ENCODE data around the gene C4orf46.
"Not testable (repeated sequence)": the region's sequence is repeated elsewhere in the genome, so short reads cannot be mapped to it uniquely, and the experiment has no call there.

C4orf46 gene

DNA sequence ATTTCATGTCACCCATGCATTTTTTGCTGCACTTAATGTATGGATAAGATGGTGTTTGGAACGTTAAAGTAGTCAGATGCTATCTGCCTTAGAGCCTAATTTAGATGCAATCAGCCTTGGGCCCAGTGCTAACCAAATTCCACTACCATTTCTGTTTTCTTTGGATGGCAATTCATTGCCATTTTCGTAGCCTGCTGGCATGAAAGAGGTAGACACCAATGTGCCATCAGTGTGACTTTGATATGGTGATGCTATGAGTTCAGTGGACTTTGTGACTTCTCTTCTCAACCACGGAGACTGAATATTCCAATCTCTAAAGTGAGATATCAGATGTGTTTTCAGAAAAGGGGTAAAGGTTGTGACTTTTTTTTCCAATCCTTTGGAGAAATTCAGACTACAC is 1.9 kb upstream of the C4orf46 start:
- Histone ChIP-seq H3K4me1 (ENCODE audit: control insufficient read depth, insufficient read depth, low read length, poor library complexity, severe bottlenecking) (peaks cover 6% of the 10 kb centered on the region), H3K4me3 (ENCODE audit: insufficient read depth, low read depth, low read length, poor library complexity, severe bottlenecking) (no peak overlapping the region), H3K27me3 (replicated peaks; ENCODE audit: control insufficient read depth, insufficient read depth, low read length, poor library complexity, severe bottlenecking) (no peaks in the 10 kb centered on the region), H3K9me3 (ENCODE audit: control insufficient read depth, low read length) (no peaks in the 10 kb centered on the region), H3K36me3 (ENCODE audit: control insufficient read depth, insufficient read depth, low read length) (no peaks in the 10 kb centered on the region), H3K27ac (ENCODE audit: insufficient read depth, low read length, poor library complexity, severe bottlenecking) (no peak overlapping the region)
- no peak for DNase-seq

DNA sequence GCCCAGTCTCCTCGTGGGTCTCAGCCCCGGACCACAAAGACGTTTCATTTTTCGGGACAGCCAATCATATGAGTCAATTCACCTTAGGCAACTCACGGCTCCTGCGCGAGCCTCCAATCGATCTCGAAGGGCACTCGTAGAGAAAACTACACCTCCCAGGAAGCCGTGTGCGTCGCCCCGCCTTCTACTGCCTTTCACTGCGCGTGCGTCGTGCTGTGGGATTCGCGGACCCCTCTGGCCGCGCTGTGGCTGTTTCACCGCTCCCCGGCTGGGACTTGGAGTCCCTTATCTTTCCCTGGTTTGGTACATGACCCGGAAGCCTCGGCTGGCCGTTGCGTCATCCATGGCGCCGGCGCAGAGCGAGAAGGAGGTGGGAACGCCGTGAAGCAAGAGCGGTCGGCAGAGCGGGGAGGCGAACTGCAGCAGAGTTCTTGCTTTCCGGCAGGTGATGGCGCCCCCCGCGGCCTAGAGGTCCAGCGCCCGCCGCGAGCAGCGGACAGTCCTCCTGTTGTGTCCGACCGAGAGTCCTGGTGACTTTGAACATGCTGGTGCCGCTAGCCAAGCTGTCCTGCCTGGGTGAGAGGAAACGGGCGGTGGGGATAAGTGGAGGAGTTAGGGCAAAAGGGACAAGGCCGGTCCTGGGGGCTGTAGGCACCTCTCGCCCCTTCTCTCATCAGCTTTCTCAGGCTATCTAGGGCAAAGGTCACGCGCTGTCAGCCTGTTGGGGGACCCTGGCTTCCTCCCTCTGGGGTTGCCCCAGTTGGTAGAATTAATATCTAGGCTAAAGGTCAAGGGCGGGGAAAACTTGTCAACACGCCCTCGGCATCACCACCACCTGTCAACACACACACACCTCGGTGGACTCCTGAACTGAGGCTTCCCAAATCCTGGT is 474 bp upstream of the C4orf46 start, which contains the start of gene ETFDH:
TSS of gene ETFDH (plus strand) at position 382 of the 892 bp plus-strand sequence. CDS start at position 543, 161 bp downstream.
- Histone ChIP-seq H3K27ac (ENCODE audit: insufficient read depth, low read length, poor library complexity, severe bottlenecking) (peak within 1 kb of the TSS; percentile 90), H3K4me1 (ENCODE audit: control insufficient read depth, insufficient read depth, low read length, poor library complexity, severe bottlenecking) (peaks cover 6% of the 10 kb centered on the region), H3K9me3 (ENCODE audit: control insufficient read depth, low read length) (no peaks in the 10 kb centered on the region), H3K4me3 (ENCODE audit: insufficient read depth, low read depth, low read length, poor library complexity, severe bottlenecking) (peak within 1 kb of the TSS; percentile 98), H3K36me3 (ENCODE audit: control insufficient read depth, insufficient read depth, low read length) (no peaks in the 10 kb centered on the region), H3K27me3 (replicated peaks; ENCODE audit: control insufficient read depth, insufficient read depth, low read length, poor library complexity, severe bottlenecking) (no peaks in the 10 kb centered on the region)
- peak; percentile 98 to 99 (median 98) for DNase-seq

DNA sequence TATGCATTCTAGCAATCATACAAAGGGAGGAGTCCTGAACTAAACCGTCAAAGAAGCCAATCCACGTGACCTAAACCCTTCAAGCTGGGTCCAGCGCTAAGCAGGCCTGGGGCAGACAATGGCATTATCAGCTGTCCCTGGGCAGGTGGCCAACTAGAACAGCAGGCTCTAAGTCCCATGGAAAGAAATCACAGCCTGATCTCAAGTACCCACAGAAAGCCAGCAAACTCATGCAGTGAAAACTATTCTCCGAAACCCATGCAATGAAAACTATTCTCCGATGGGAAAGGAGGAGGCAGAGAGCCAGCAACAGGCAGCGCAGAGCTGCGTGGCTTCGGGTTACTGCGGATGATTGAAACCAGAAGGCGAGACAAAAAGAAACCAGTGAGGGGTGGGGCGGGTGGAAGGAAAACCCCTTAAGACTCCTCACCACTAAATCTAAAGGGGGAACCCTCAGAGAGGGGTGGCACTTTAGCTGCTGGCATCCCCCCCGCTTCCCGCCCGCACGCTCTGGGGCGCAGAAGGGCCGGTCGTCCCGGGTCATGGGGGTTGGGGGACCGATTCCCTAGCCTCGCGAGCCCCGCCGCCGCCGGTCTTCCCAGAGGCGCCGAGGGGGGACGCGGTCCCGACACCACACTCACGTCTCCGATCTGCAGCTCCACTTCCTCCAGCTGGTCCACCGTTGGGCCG is 567 bp downstream of the C4orf46 start:
- peak; percentile 36 to 39 (median 36) for DNase-seq

DNA sequence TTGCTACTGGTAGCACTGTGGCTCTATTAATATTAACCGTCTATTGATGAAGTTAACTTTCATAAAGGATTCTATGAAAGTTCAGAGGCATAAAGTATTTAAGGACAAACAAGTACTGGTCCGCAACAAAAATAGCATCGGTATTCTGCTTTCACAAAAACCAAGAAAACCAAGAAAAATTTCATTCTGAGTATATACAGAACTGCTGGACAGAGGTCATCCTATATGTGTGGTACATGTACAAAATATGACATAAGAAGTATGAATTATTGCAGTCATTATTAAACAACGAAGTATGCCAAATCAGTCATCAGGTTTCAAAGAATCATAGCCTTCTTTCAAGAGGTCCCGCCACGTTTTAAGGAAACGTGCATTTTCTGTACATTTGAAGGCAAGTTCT is 2.4 kb downstream of the C4orf46 start:
- H3K4me1 ChIP-seq (ENCODE audit: control insufficient read depth, insufficient read depth, low read length, poor library complexity, severe bottlenecking): peaks cover 6% of the 10 kb centered on the region
- no peak overlapping the region for H3K27ac ChIP-seq (ENCODE audit: insufficient read depth, low read length, poor library complexity, severe bottlenecking)

More for the DNA sequence above, 567 bp downstream of the C4orf46 start:
- peak overlapping the region; percentile 98 for H3K4me3 ChIP-seq (ENCODE audit: insufficient read depth, low read depth, low read length, poor library complexity, severe bottlenecking)
- peaks cover 6% of the 10 kb centered on the region for H3K4me1 ChIP-seq (ENCODE audit: control insufficient read depth, insufficient read depth, low read length, poor library complexity, severe bottlenecking)
- H3K36me3 ChIP-seq (ENCODE audit: control insufficient read depth, insufficient read depth, low read length): no peaks in the 10 kb centered on the region
- H3K9me3 ChIP-seq (ENCODE audit: control insufficient read depth, low read length): no peaks in the 10 kb centered on the region
- H3K27ac ChIP-seq (ENCODE audit: insufficient read depth, low read length, poor library complexity, severe bottlenecking): peak overlapping the region; percentile 90
- no peaks in the 10 kb centered on the region for H3K27me3 ChIP-seq (replicated peaks; ENCODE audit: control insufficient read depth, insufficient read depth, low read length, poor library complexity, severe bottlenecking)

DNA sequence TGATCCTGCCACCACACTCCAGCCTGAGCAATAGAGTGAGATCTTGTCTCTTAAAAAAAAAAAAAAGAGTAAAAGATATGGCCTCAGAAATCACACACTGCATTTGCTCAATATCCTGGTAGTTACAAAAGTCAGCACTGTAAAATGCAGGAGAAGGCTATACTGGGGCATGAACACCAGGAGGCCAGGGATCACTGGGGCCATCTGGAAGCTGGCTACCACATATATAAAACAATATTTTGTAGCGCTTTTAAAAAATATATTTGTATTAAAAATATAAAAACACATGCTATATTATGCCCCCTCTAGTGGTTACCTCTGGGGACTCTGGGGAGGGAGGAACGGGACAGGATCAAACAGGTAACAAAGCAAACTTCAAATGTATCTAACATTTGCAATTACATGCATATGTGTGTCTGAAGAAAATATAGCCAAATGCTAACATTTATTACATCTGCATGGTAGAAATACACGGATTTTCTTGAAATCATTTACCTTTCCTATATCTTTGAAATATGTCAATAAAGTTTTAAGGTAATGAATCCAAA is 4.0 kb downstream of the C4orf46 start:
- Histone ChIP-seq H3K27ac (ENCODE audit: insufficient read depth, low read length, poor library complexity, severe bottlenecking) (no peak overlapping the region), H3K4me1 (ENCODE audit: control insufficient read depth, insufficient read depth, low read length, poor library complexity, severe bottlenecking) (peaks cover 6% of the 10 kb centered on the region), H3K4me3 (ENCODE audit: insufficient read depth, low read depth, low read length, poor library complexity, severe bottlenecking) (no peak overlapping the region), H3K27me3 (replicated peaks; ENCODE audit: control insufficient read depth, insufficient read depth, low read length, poor library complexity, severe bottlenecking) (no peaks in the 10 kb centered on the region), H3K36me3 (ENCODE audit: control insufficient read depth, insufficient read depth, low read length) (no peaks in the 10 kb centered on the region), H3K9me3 (ENCODE audit: control insufficient read depth, low read length) (no peaks in the 10 kb centered on the region)
- peak in 1 of 3 donors; percentile 6 for DNase-seq

More for the DNA sequence above, 2.4 kb downstream of the C4orf46 start:
- Histone ChIP-seq H3K27me3 (replicated peaks; ENCODE audit: control insufficient read depth, insufficient read depth, low read length, poor library complexity, severe bottlenecking) (no peaks in the 10 kb centered on the region), H3K4me3 (ENCODE audit: insufficient read depth, low read depth, low read length, poor library complexity, severe bottlenecking) (no peak overlapping the region), H3K9me3 (ENCODE audit: control insufficient read depth, low read length) (no peaks in the 10 kb centered on the region), H3K36me3 (ENCODE audit: control insufficient read depth, insufficient read depth, low read length) (no peaks in the 10 kb centered on the region)
- DNase-seq: no peak

DNA sequence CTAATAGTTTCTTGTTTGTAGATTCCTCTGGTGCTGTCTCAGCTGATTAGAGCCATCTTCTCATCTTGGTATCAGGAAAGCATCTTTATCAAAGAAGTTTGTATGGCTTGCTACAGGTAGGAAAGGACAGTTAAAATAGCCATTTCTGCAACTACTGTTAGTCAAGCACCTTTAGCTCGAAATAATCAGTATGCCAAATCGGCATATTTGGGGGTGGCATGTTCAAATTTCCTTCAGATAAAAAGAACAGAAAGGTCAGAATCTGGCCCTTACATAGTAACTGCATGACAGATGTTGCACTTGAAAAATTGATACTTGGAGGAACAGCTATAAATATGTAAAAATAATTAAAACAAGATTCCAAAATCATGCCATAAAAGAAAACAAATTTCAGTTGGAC is 4.8 kb downstream of the C4orf46 start:
- no peak overlapping the region for H3K4me3 ChIP-seq (ENCODE audit: insufficient read depth, low read depth, low read length, poor library complexity, severe bottlenecking)

DNA sequence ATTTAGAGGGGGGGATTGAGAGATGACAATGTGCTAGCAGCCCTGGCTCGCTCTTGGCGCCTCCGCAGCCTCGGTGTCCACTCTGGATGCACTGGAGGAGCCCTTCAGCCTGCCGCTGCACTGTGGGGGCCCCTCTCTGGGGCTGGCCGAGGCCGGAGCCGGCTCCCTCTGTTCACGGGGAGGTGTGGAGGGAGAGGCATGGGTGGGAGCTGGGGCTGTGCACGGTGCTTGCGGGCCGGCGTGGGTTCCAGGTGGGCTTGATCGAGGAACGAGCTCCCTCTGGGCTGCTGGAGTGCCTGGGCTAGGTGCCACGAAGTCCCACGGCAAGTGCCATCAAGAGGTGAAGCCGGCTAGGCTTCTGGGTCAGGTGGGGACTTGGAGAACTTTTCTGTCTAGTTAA is 6.9 kb downstream of the C4orf46 start:
- no peak for DNase-seq

More for the DNA sequence above, 4.8 kb downstream of the C4orf46 start:
- Histone ChIP-seq H3K36me3 (ENCODE audit: control insufficient read depth, insufficient read depth, low read length) (no peaks in the 10 kb centered on the region), H3K27ac (ENCODE audit: insufficient read depth, low read length, poor library complexity, severe bottlenecking) (no peak overlapping the region), H3K4me1 (ENCODE audit: control insufficient read depth, insufficient read depth, low read length, poor library complexity, severe bottlenecking) (peaks cover 6% of the 10 kb centered on the region), H3K9me3 (ENCODE audit: control insufficient read depth, low read length) (no peaks in the 10 kb centered on the region), H3K27me3 (replicated peaks; ENCODE audit: control insufficient read depth, insufficient read depth, low read length, poor library complexity, severe bottlenecking) (no peaks in the 10 kb centered on the region)
- DNase-seq: no peak

DNA sequence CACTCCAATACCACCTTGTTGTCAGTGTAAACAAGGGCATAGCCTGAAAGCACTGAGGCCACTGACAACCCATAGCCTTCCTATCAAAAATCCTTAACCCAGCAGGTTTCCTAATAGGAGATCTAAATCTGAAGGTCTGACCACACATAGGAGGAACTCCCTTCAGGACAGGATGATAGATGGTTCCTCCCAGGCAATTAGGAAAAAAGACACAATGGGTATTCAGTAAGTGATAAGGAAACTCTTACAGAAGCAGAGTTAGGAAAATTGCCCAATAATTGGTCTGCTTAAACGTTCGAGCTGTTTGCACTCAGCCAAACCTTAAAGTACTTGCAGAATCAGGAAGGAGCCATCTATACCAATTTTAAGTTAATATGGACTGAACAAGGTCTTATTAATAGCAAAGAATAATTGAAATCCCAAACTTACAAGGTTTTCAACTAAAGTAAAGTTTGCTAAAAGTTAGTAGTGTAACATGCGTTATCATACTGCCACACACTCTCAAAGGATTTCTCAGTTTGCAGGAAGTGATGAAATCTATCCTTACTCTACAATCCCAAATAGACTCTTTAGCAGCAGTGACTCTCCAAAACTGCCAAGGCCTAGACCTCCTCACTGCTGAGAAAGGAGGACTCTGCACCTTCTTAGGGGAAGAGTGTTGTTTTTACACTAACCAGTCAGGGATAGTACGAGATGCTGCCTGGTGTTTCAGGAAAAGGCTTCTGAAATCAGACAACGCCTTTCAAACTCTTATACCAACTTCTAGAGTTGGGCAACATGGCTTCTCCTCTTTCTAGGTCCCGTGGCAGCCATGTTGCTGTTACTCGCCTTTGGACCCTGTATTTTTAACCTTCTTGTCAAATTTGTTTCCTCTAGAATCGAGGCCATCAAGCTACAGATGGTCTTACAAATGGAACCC is 7.7 kb downstream of the C4orf46 start:
- H3K27ac ChIP-seq (ENCODE audit: insufficient read depth, low read length, poor library complexity, severe bottlenecking); H3K4me3 ChIP-seq (ENCODE audit: insufficient read depth, low read depth, low read length, poor library complexity, severe bottlenecking); H3K36me3 ChIP-seq (ENCODE audit: control insufficient read depth, insufficient read depth, low read length); DNase-seq; H3K4me1 ChIP-seq (ENCODE audit: control insufficient read depth, insufficient read depth, low read length, poor library complexity, severe bottlenecking); H3K9me3 ChIP-seq (ENCODE audit: control insufficient read depth, low read length); H3K27me3 ChIP-seq (replicated peaks; ENCODE audit: control insufficient read depth, insufficient read depth, low read length, poor library complexity, severe bottlenecking): not testable (repeated sequence)

More for the DNA sequence above, 6.9 kb downstream of the C4orf46 start:
- Histone ChIP-seq H3K36me3 (ENCODE audit: control insufficient read depth, insufficient read depth, low read length) (no peaks in the 10 kb centered on the region), H3K4me3 (ENCODE audit: insufficient read depth, low read depth, low read length, poor library complexity, severe bottlenecking) (no peak overlapping the region), H3K9me3 (ENCODE audit: control insufficient read depth, low read length) (no peaks in the 10 kb centered on the region), H3K27me3 (replicated peaks; ENCODE audit: control insufficient read depth, insufficient read depth, low read length, poor library complexity, severe bottlenecking) (no peaks in the 10 kb centered on the region), H3K4me1 (ENCODE audit: control insufficient read depth, insufficient read depth, low read length, poor library complexity, severe bottlenecking) (no peaks in the 10 kb centered on the region), H3K27ac (ENCODE audit: insufficient read depth, low read length, poor library complexity, severe bottlenecking) (no peak overlapping the region)

DNA sequence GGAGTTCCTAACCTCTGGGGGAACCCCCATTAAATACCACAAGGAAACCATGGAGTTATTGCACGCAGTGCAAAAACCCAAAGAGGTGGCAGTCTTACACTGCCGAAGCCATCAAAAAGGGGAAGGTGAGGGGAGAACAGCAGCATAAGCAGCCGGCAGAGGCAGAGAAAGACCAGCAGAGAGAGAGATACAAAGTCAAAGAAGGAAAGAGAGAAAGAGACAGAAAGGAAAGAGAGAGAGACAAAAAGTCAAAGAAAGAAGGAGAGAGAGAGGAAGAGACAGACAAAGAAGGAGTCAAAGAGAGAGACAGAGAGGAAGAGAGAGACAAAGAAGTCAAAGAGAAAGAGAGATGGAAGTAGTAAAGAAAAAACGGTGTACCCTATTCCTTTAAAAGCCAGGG is 8.4 kb downstream of the C4orf46 start:
- not testable (repeated sequence) for H3K27me3 ChIP-seq (replicated peaks; ENCODE audit: control insufficient read depth, insufficient read depth, low read length, poor library complexity, severe bottlenecking); H3K4me3 ChIP-seq (ENCODE audit: insufficient read depth, low read depth, low read length, poor library complexity, severe bottlenecking); H3K9me3 ChIP-seq (ENCODE audit: control insufficient read depth, low read length); H3K36me3 ChIP-seq (ENCODE audit: control insufficient read depth, insufficient read depth, low read length); H3K4me1 ChIP-seq (ENCODE audit: control insufficient read depth, insufficient read depth, low read length, poor library complexity, severe bottlenecking); DNase-seq; H3K27ac ChIP-seq (ENCODE audit: insufficient read depth, low read length, poor library complexity, severe bottlenecking)
